Liver (tissue), 9 donors: ENCODE data around the gene TRIM17. TPM values are rescaled to one million over a fixed set of nuclear protein-coding genes. Genes with fewer than 3 reads are reported as not detected.

ENCODE experiments used
- DNase-seq: peaks from one replicate; pipeline ENCODE4 v3.0.0-alpha.2; 2017; ENCODE audit warnings: low spot score
- H3K27ac ChIP-seq, 2 donors: one replicate each; pipeline ENCODE4 v1.7.0; 2013; ENCODE audit warnings: inconsistent platforms in 2 of 2, low read length in 2 of 2, control low read depth in 1 of 2, low read depth in 1 of 2, mild to moderate bottlenecking in 1 of 2
- H3K27me3 ChIP-seq, 4 donors: one replicate each; pipeline versions ENCODE4 v1.6.1 to v1.7.0; 2013; ENCODE audit warnings: low read length in 3 of 4, inconsistent platforms in 1 of 4, mild to moderate bottlenecking in 1 of 4, moderate library complexity in 1 of 4; ENCODE audit not compliant: control insufficient read depth in 4 of 4, insufficient read depth in 4 of 4
- H3K36me3 ChIP-seq, 4 donors: one replicate each; pipeline versions ENCODE4 v1.6.1 to v1.7.0; 2013; ENCODE audit warnings: low read length in 3 of 4, mild to moderate bottlenecking in 3 of 4, low read depth in 1 of 4, moderate library complexity in 1 of 4; ENCODE audit not compliant: control insufficient read depth in 4 of 4, insufficient read depth in 3 of 4
- H3K4me1 ChIP-seq, 4 donors: one replicate each; pipeline versions ENCODE4 v1.6.1 to v1.7.0; 2013; ENCODE audit warnings: low read length in 3 of 4, mild to moderate bottlenecking in 3 of 4, moderate library complexity in 1 of 4; ENCODE audit not compliant: control insufficient read depth in 4 of 4, insufficient read depth in 4 of 4
- H3K4me3 ChIP-seq, 3 donors: one replicate each; pipeline versions ENCODE4 v1.6.1 to v1.7.0; 2013; ENCODE audit warnings: low read length in 3 of 3, control low read depth in 1 of 3, low read depth in 1 of 3, mild to moderate bottlenecking in 1 of 3
- H3K9ac ChIP-seq, 2 donors: one replicate each; pipeline ENCODE4 v1.7.0; 2013; ENCODE audit warnings: low read length in 2 of 2, mild to moderate bottlenecking in 2 of 2, moderate library complexity in 2 of 2, control low read depth in 1 of 2, low read depth in 1 of 2
- H3K9me3 ChIP-seq, 4 donors: one replicate each; pipeline versions ENCODE4 v1.6.1 to v1.7.0; 2013; ENCODE audit warnings: low read length in 3 of 4; ENCODE audit not compliant: control insufficient read depth in 4 of 4
- ATF3 ChIP-seq: IDR thresholded peaks from 2 replicates; pipeline ENCODE4 v1.6.1; 2016; ENCODE audit warnings: antibody characterized with exemption
- CTCF ChIP-seq: fragments of 150-350 bp; IDR thresholded peaks from 2 replicates; pipeline ENCODE4 v1.5.1; 2017; ENCODE audit warnings: improper control_type of control experiment, low read depth, low read length; ENCODE audit not compliant: missing input control
- EGR1 ChIP-seq, 2 donors: IDR thresholded peaks; 2 replicates each; pipeline ENCODE4 v1.6.1; 2016 to 2018; ENCODE audit warnings: antibody characterized with exemption in 2 of 2, low read depth in 2 of 2
- FOXA1 ChIP-seq: IDR thresholded peaks from 2 replicates; pipeline ENCODE4 v1.6.1; 2016; ENCODE audit warnings: antibody characterized with exemption
- FOXA2 ChIP-seq: IDR thresholded peaks from 2 replicates; pipeline ENCODE4 v1.6.1; 2016; ENCODE audit warnings: antibody characterized with exemption
- GABPA ChIP-seq, 2 donors: IDR thresholded peaks in 1 of 2; conservative IDR thresholded peaks in 1 of 2; 2 replicates each; pipeline ENCODE4 v1.6.1; 2016; ENCODE audit warnings: antibody characterized with exemption in 2 of 2, mild to moderate bottlenecking in 1 of 2, moderate library complexity in 1 of 2
- HNF4A ChIP-seq, 2 donors: conservative IDR thresholded peaks; 2 replicates each; pipeline ENCODE4 v1.6.1; 2016; ENCODE audit warnings: antibody characterized with exemption in 2 of 2, mild to moderate bottlenecking in 2 of 2
- HNF4G ChIP-seq: IDR thresholded peaks from 2 replicates; pipeline ENCODE4 v1.6.1; 2016; ENCODE audit warnings: antibody characterized with exemption
- NR2F2 ChIP-seq: IDR thresholded peaks from 2 replicates; pipeline ENCODE4 v1.6.1; 2016; ENCODE audit warnings: antibody characterized with exemption
- RAD21 ChIP-seq, 2 donors: IDR thresholded peaks; 2 replicates each; pipeline ENCODE4 v1.6.1; 2016; ENCODE audit warnings: antibody characterized with exemption in 2 of 2, mild to moderate bottlenecking in 2 of 2
- REST ChIP-seq: IDR thresholded peaks from 2 replicates; pipeline ENCODE4 v1.6.1; 2016; ENCODE audit warnings: antibody characterized with exemption, mild to moderate bottlenecking
- RXRA ChIP-seq, 2 donors: IDR thresholded peaks; 2 replicates each; pipeline ENCODE4 v1.6.1; 2017 to 2018; ENCODE audit warnings: antibody characterized with exemption in 2 of 2, mild to moderate bottlenecking in 1 of 2
- SP1 ChIP-seq: IDR thresholded peaks from 2 replicates; pipeline ENCODE4 v1.6.1; 2018; ENCODE audit warnings: antibody characterized with exemption, mild to moderate bottlenecking
- TAF1 ChIP-seq: conservative IDR thresholded peaks from 2 replicates; pipeline ENCODE4 v1.6.1; 2016; ENCODE audit warnings: antibody characterized with exemption, mild to moderate bottlenecking
- YY1 ChIP-seq: IDR thresholded peaks from 2 replicates; pipeline ENCODE4 v1.6.1; 2016; ENCODE audit warnings: antibody characterized with exemption, mild to moderate bottlenecking
- ZBTB33 ChIP-seq: IDR thresholded peaks from 2 replicates; pipeline ENCODE4 v1.6.1; 2016; ENCODE audit warnings: antibody characterized with exemption
- WGBS: extraction: QIAGEN DNeasy Blood & Tissue Kit; methylation state at CpG from one replicate; pipeline ENCODE4 v1.1.7; 2013; 5-methylcytosine and 5-hydroxymethylcytosine counted together
- polyA plus RNA-seq, 2 donors: library from polyadenylated mRNA; stranded (reverse) in 1 of 2; unstranded in 1 of 2; fragments of 200-250 nt in 1 of 2; fragments of >200 nt in 1 of 2; fragmentation: Nextera tagmentation in 1 of 2; extraction: Ambion mirVana in 1 of 2; gene quantifications; one replicate each; pipeline versions ENCODE4 v1.2.1 to v1.2.3, GENCODE V29; 2013 to 2015
- total RNA-seq, 2 donors: library from RNA; depleted of rRNA; stranded (reverse); fragments of >200 nt; gene quantifications; one replicate each; pipeline ENCODE4 v1.2.3, GENCODE V29; 2014
- donor health status: healthy.
- donor health status: healthy.
- donor health status: healthy.
- donor health status: healthy.
- donor health status: healthy.

Gene TRIM17
- total and polyA plus RNA-seq, 4 donors, result 0.08 to 0.49 TPM; not detected in 2

GRCh38 chr1:228408041-228408868, 8.4 kb downstream of the TRIM17 start:
- DNase-seq, result no peak
- 98% methylated on average over 27 of the region's 27 CpGs for WGBS
- peaks cover 8 to 20% (median 15%) of the 10 kb centered on the region in 4 donors for H3K4me1 ChIP-seq
- no peak overlapping the region for H3K27ac ChIP-seq
- no peaks in the 10 kb centered on the region for H3K36me3 ChIP-seq
- TF ChIP-seq ZBTB33 (no peak), GABPA (IDR thresholded peaks at IDR 0.05 in 1 of 2, conservative IDR thresholded peaks at IDR 0.05 in 1 of 2) (no peak), EGR1 (IDR thresholded peaks at IDR 0.05; ENCODE audit: low read depth in 2 of 2) (no peak), ATF3 (no peak), YY1 (no peak), HNF4A (conservative IDR thresholded peaks at IDR 0.05) (no peak), HNF4G (no peak), REST (no peak), FOXA2 (no peak)
- H3K9ac ChIP-seq, result no peak overlapping the region
- H3K9me3 ChIP-seq, result no peaks in the 10 kb centered on the region
- no peaks in the 10 kb centered on the region for H3K27me3 ChIP-seq
- no peak overlapping the region for H3K4me3 ChIP-seq

- H3K36me3 ChIP-seq, result no peaks in the 10 kb centered on the region
- H3K27me3 ChIP-seq, result no peaks in the 10 kb centered on the region
- DNase-seq, result no peak
- TF ChIP-seq ATF3, result no peak
- no peak for TF ChIP-seq HNF4A (conservative IDR thresholded peaks at IDR 0.05)
- TF ChIP-seq RAD21 (IDR thresholded peaks at IDR 0.05), result no peak
- TF ChIP-seq YY1, result no peak
- TF ChIP-seq FOXA1, result no peak
- TF ChIP-seq GABPA (IDR thresholded peaks at IDR 0.05 in 1 of 2, conservative IDR thresholded peaks at IDR 0.05 in 1 of 2), result no peak
- no peak for TF ChIP-seq RXRA (IDR thresholded peaks at IDR 0.05)
- TF ChIP-seq CTCF, result no peak
- no peak for TF ChIP-seq EGR1 (IDR thresholded peaks at IDR 0.05; ENCODE audit: low read depth in 2 of 2)
- no peak for TF ChIP-seq ZBTB33
- TF ChIP-seq SP1, result no peak
- no peak for TF ChIP-seq NR2F2
- no peak for TF ChIP-seq TAF1
- peaks cover 8 to 20% (median 15%) of the 10 kb centered on the region in 4 donors for H3K4me1 ChIP-seq
- 40% methylated on average over 29 of the region's 29 CpGs for WGBS
- peak overlapping the region in 2 of 3 donors; percentile 69 to 91 for H3K4me3 ChIP-seq
- H3K27ac ChIP-seq, result peak overlapping the region in 1 of 2 donors; percentile 27
- no peaks in the 10 kb centered on the region for H3K9me3 ChIP-seq
- no peak overlapping the region for H3K9ac ChIP-seq
Observed at GRCh38 chr1:228407106-228408040, 9.3 kb downstream of the TRIM17 start.
